ENCODE data around the gene WNT3.
"Not testable (repeated sequence)": the region's sequence is repeated elsewhere in the genome, so short reads cannot be mapped to it uniquely, and the experiment has no call there.

The WNT3 gene

DNA sequence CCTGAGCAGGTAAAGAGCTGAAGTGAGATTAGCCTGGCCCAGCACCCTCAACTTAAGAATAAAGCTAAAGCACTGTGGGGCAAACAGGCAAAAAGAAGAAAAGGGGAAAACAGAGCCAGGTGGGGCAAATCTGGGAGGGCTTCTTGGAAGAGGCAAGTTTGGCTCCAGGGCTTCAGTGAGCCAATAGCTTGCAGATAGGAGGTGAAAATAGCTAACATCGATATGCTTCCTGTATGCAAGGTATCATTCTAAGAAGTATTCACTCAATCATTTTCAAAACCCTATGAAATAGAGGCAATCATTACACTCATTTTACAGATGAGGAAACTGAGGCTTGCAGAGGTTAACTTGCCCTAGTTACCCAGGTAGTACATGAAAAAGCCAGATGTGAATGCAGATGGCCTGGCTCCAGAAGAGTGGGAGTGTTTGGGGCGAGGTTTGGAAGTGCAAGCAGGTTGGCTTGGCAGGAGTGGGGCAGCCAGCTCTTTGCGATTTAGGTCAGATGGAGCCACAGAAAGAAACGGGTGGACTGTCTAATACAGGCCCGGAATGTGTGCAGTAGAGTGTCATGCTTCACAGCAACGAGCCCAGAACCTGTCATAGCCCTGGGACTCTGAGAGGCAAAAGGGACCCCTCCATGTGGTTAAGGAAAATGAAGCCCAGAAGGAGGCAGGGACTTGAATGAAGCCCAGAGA lies 5.7 kb downstream of the WNT3 start:
- no peak for DNase-seq

GRCh38 chr17:46811978-46812583 lies 6.4 kb downstream of the WNT3 start:
- DNase-seq: no peak

DNA sequence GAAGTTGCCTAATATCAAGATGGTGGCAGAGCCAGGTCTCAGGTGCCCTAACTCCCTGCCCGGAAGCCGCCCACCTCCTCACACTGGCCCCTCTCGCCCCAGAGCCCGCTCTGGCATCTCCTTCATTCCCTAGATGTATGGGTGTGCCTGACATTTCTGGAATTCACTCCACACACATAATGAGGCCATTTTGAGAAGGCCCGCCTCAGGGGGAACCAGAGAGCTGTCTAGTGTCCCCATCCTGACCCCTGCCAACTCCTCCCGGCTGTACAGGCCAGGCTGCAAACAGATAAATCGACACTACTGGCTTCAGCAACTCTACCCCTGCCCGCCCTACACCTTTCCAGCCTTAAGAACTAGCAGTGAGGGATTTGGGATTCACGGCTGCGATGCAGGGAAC lies 7.7 kb downstream of the WNT3 start:
- no peak for DNase-seq

- DNase-seq: peak; percentile 39
Measured at GRCh38 chr17:46809110-46809571, 9.4 kb downstream of the WNT3 start.

- no peak for DNase-seq
Measured at GRCh38 chr17:46805771-46806170, 12.7 kb downstream of the WNT3 start.

DNA sequence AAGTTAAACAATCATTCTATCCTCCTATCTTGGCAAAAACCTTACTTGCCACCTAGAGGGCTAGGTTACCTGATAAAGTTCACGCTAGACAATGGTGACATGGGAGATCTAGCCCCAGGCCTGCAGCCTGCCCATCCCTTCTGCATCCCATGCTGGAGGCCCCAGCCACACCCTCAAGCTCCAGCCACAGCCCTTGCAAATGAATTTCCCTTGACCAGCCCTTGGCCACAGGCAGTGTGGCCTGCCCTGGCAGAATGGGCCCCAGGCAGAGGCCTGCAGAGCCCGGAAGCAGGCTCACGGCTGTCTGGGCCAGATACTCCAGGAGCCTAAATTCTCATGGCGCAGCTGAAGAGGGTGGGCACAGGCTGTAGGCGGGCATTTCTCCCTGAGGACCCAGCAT lies 14.9 kb downstream of the WNT3 start:
- DNase-seq: no peak

DNA sequence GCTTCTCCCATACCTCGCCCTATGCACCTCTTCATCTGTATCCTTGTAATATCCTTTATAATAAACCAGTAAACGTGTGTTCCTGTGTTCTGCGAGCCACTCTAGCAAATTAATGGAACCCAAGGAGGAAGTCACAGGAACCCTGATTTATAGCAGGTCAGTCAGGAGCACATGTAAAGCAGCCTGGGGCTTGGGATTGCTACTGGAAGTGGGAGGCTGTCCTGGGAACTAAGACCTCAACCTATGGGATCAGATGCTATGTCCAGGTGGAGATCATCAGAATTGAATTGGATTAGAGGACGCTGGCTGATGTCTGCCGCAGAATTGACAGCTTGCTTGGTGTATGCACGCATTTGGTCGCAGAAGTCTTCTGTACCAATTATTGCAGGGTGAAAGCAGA lies 15.7 kb downstream of the WNT3 start:
- DNase-seq: no peak

DNA sequence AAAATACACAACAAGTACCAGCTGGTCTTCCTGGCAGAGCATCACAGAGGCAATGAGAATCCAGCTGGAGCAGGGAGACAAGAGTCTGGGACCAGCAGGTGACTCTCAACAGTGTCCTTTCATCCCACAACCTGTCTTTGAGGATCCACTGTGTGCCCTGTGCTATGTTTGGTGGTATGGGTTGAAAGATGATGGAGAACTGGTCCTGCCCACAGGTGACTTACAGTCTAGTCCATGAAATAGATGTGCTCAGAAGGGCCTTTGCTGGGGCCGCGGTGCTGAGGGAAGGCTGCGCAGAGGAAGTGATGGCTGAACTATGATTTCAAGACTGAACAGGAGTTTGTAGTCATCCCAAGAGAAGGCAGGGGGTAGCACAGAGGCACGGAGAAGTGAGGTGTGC lies 17.9 kb downstream of the WNT3 start:
- no peak for DNase-seq

GRCh38 chr17:46796956-46797530 lies 21.4 kb downstream of the WNT3 start:
- DNase-seq: no peak

- DNase-seq: no peak
Measured at GRCh38 chr17:46796524-46796923, 22.0 kb downstream of the WNT3 start.

DNA sequence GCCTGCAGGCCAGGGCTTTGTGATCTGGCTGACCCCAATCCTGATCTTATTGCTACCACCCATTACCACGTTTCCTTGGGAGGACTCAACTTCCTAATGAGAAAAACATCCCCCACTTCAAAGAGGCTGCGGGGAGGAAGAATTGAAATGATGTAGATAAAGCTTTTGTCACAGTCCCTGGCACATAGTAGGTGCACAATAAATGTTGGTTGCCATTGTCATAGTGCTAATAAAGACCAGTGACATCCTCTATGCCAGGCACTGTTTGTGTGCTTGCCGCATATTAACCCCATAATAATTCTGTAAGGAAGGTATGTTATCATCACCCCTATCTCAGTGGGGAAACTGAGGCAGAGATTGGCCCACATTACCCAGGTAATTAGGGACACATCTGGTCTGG lies 22.4 kb downstream of the WNT3 start:
- no peak for DNase-seq

GRCh38 chr17:46795379-46795952 lies 23.0 kb downstream of the WNT3 start:
- no peak for DNase-seq

DNA sequence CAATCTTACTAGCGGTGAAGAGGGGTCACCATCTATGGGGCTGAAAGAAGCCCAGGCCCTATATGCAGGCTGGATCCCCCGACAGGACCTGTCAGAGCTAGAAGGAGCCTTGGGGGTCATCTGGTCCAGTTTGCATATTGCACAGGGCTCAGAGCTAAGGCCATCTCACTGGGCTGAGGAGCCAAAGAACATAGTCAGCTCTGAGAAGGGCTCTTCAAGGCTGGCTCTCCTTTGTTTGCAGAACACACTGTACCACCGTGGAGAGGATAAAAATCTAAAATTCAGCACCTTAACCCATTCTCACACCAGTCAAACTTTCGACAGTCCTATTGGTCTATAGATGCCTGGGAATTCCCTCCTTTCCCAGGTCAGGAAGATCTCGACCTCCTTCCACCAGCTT lies 24.2 kb downstream of the WNT3 start:
- DNase-seq: no peak

DNA sequence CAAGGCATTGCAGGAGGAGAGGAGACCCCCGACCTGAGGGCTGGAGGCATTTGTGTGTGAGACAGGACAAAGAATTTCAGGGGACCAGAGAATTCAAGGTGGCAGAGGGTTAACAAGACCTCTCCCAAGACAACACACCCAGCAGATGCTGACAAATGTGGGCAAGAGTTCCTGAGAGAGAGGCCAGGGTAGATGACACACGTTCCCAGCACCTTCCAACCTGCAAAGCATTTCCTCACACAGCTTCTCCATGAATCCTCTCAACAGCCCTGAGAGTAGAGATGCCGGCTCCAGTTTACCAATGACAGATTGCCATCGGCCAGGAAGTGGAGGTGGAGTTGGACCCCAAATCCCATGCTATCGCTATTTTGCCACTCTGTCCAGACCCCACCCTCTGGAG lies 25.0 kb downstream of the WNT3 start:
- no peak for DNase-seq

DNA sequence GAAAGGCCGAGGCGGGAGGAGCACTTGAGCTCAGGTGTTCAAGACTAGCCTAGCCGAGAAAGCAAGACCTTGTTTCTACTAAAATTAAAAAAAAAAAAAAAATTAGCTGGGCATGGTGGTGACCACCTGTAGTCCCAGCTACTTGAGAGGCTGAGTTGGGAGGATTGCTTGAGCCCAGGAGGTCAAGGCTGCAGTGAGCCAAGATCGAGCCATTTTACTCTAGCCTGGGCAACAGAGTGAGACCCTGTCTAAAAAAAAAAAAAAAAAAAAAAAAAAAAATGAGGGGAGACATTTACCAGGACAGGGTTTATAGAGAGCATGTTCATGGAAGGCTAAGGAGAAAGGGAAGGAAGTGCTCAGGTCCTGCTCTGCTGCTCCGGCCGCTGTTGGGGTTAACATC lies 25.5 kb downstream of the WNT3 start:
- DNase-seq: not testable (repeated sequence)

DNA sequence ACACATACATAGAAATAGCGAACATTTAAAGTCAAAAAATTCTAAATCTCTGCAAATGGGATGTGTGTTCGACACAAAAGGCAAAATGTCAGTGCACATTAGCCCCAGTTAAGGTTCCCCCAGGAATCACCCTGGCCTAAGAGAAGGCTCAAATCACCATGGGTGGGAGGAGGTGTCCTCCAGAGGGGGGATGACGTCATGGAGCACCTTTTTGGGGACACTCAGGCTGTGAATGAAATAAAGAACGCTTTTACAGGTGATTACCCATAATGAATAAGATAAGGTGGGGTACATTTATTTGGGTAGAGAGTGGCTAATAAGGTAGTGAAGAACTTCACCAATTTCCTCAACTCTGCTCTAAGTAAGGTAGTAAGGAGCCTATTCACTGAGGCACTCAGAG lies 26.4 kb downstream of the WNT3 start:
- no peak for DNase-seq

DNA sequence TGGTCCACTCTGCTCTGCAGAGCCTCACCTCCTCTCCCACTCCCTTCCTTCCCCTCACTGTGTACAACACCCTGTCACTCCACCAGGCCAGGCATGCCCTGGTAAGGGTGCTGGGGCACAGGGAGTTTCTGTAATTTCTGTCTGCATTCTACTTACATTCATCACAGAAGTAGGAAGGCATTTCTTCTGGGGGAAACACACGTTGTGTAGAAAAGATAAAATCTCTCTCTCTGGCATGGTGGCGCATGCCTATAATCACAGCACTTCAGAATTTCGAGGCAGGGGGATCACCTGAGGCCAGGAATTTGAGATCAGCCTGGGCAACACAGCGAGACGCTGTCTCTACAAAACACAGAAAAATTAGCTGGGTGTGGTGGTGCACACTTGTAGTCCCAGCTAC lies 27.0 kb downstream of the WNT3 start:
- DNase-seq: no peak

DNA sequence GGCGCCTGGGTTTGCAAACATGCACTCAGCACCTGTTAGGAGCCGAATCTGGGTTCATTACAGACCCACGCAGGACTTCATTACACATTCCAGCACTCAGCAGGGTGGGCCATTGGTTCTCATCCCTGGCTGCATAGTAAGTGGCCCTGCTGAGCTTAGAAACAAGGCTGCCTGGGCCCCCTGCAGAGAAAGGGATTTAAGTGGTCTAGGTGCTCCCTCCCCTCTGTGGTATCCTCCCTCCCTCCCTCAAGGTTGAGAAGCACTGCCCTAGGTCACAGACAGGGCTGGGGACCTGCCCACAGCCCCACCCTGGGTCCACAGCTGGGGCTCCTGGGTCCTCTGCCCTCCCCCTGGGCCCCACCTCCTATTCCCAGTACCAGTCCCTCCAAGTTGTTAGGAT lies 28.3 kb downstream of the WNT3 start:
- no peak for DNase-seq

DNA sequence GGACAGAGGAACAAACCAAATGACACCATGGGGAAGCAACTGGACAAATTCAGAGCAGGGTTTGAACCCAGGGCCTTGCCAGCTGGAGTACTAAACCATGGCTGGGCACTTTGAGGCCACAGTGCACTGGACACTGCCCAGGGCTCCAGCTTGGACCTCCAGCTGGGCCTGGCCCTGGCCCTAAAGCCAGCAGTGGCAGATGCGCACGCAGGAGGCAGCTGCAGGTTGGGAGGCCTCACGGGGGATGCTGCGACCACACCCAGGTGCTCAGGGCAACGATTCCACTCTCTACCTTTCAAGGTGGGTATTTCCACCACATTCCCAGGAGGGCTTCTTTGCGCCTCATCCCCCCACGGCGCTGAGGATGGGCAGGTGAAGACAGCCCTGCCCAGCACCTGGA lies 28.9 kb downstream of the WNT3 start:
- no peak for DNase-seq

- no peak for DNase-seq
Measured at GRCh38 chr17:46788796-46789195, 29.7 kb downstream of the WNT3 start.

DNA sequence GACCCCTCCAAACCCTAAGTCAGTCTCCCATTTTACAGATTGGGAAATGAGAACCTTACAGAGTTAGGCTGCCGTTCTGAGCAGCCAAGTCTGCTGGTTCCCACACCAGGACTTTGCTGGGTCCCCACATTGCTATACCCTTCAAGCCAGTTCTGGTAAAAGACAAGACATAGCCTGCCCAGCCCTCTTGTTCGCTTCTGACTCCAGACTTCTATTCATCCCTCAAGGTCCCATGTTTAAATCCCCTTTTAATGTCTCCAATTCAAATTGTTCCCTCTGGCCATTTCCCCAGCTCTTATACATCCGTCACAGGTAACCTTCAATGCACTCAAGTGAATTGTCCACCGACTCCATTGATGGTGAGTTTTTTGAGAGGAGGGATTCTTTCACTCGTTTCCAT lies 30.2 kb downstream of the WNT3 start:
- no peak for DNase-seq

GRCh38 chr17:46787478-46787877 lies 31.0 kb downstream of the WNT3 start:
- no peak for DNase-seq

DNA sequence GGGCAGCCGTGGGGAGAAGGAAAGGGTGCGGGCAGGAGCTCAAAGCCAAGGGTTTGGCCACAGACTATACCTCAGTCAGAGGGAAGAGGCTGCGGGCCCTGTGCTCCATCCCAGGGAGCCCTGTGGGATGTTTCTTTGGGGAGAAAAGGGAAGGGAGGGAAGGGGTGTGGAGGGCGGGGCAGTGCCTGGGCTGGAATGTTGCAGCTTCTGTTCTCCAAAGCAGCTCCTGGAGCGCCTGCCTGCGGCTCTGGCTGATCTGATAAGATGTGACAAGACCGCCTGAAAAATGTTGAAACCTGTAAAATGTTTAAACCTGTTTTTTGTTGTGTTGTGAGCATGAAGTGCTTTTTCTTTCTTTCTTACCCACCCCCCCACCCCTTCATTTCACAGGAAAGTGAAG lies 32.8 kb downstream of the WNT3 start:
- DNase-seq: no peak

DNA sequence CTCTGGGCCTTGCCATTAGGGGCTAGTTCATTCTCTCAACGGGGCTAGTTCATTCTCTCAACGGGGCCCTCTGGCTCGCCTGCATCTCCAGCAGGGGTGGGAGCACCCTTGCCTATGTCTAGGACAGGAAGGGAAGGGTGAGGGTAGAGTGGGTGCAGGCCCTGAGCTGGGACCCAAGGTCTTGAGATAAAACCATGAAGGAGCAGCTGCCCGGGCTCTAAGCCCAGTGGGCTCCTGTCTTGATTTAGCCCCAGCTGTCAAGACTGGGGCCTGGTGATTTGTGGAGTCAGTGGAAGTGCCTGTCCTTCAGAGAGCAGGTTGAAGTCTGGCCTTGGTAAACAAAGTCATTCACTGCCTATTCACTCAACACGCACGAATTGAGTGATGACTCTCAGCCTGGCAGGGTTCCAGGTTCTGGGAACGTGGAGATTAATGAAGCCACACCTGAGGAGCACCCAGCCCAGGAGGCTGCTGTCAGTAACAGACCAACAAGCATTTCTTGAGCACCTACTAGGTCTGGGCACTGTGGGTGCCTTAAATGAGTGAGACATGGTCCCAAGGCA lies 35.4 kb downstream of the WNT3 start:
- DNase-seq: no peak
